ENCODE measurements around the gene CARS1.

The CARS1 gene

GRCh38 chr11:3006505-3007260 is 50.5 kb downstream of the CARS1 start:
- DNase-seq (ENCODE audit: low read depth), result no peak
- no peak overlapping the region for H3K4me3 ChIP-seq (ENCODE audit: low read depth, low read length)
- no peak for TF ChIP-seq CTCF (IDR thresholded peaks at IDR 0.05; ENCODE audit: low read depth, low read length, missing control alignments)

- H3K4me3 ChIP-seq (ENCODE audit: low read depth, low read length), result no peak overlapping the region
- DNase-seq (ENCODE audit: low read depth), result no peak
- TF ChIP-seq CTCF (IDR thresholded peaks at IDR 0.05; ENCODE audit: low read depth, low read length, missing control alignments), result no peak
Measured at GRCh38 chr11:3004481-3004880, 52.7 kb downstream of the CARS1 start.

- no peak for DNase-seq (ENCODE audit: low read depth)
- no peak overlapping the region for H3K4me3 ChIP-seq (ENCODE audit: low read depth, low read length)
- no peak for TF ChIP-seq CTCF (IDR thresholded peaks at IDR 0.05; ENCODE audit: low read depth, low read length, missing control alignments)
Measured at GRCh38 chr11:3003396-3004231, 53.6 kb downstream of the CARS1 start.

- no peak for TF ChIP-seq CTCF (IDR thresholded peaks at IDR 0.05; ENCODE audit: low read depth, low read length, missing control alignments)
- no peak for DNase-seq (ENCODE audit: low read depth)
Measured at GRCh38 chr11:3002871-3003270, 54.4 kb downstream of the CARS1 start.

GRCh38 chr11:3002351-3002861 is 54.8 kb downstream of the CARS1 start:
- TF ChIP-seq CTCF (IDR thresholded peaks at IDR 0.05; ENCODE audit: low read depth, low read length, missing control alignments), result no peak
- H3K4me3 ChIP-seq (ENCODE audit: low read depth, low read length), result no peak overlapping the region
- DNase-seq (ENCODE audit: low read depth), result no peak

More at GRCh38 chr11:3002871-3003270, 54.4 kb downstream of the CARS1 start:
- H3K4me3 ChIP-seq (ENCODE audit: low read depth, low read length), result no peak overlapping the region

- DNase-seq (ENCODE audit: low read depth), result no peak
- H3K4me3 ChIP-seq (ENCODE audit: low read depth, low read length), result no peak overlapping the region
- no peak for TF ChIP-seq CTCF (IDR thresholded peaks at IDR 0.05; ENCODE audit: low read depth, low read length, missing control alignments)
Measured at GRCh38 chr11:3001496-3001895, 55.7 kb downstream of the CARS1 start.

Measured in GM12864 (cell line).